Activated naive CD4-positive, alpha-beta T cell treated with anti-CD3 and anti-CD28 coated beads for 36 hours (primary cell): Measurements from ENCODE around the gene KCNIP1. TPM values are rescaled to one million over a fixed set of nuclear protein-coding genes. Genes with fewer than 3 reads are reported as not detected.

Experiments used
- CTCF ChIA-PET: fragments of 350-600 bp; sonication (Branson Sonifier 250); formaldehyde crosslinking; loops from one replicate; lab custom pipeline; 2021; ENCODE audit warnings: antibody characterized with exemption; lab: Charles Lee
- DNase-seq: peaks from one replicate; pipeline ENCODE4 v3.0.0-alpha.2; 2020
- H3K27ac Mint-ChIP-seq: one replicate; pipeline ENCODE4 v1.8.0; 2021; ENCODE audit warnings: mild to moderate bottlenecking, mixed read lengths
- H3K27me3 Mint-ChIP-seq: one replicate; pipeline ENCODE4 v1.8.0; 2021; ENCODE audit warnings: low read depth, mixed read lengths
- H3K36me3 Mint-ChIP-seq: one replicate; pipeline ENCODE4 v1.8.0; 2021; ENCODE audit warnings: low read depth, mixed read lengths
- H3K4me1 Mint-ChIP-seq: one replicate; pipeline ENCODE4 v1.8.0; 2021; ENCODE audit warnings: low read depth, mixed read lengths
- H3K4me3 Mint-ChIP-seq: one replicate; pipeline ENCODE4 v1.8.0; 2021; ENCODE audit warnings: mild to moderate bottlenecking, moderate library complexity, mixed read lengths
- H3K9me3 Mint-ChIP-seq: one replicate; pipeline ENCODE4 v1.8.0; 2021; ENCODE audit warnings: mixed read lengths
- intact Hi-C: fragments of 100-400 bp; cut with micrococcal nuclease; formaldehyde crosslinking; loops from one replicate; pipeline ENCODE4 v1.15.1; 2023
- total RNA-seq, 2 experiments: library from RNA; stranded (reverse); gene quantifications; one replicate each; pipeline ENCODE4 v1.2.3, GENCODE V29; 2021

The KCNIP1 gene
- total RNA-seq, 2 experiments from 2014 or later, result not detected

DNA sequence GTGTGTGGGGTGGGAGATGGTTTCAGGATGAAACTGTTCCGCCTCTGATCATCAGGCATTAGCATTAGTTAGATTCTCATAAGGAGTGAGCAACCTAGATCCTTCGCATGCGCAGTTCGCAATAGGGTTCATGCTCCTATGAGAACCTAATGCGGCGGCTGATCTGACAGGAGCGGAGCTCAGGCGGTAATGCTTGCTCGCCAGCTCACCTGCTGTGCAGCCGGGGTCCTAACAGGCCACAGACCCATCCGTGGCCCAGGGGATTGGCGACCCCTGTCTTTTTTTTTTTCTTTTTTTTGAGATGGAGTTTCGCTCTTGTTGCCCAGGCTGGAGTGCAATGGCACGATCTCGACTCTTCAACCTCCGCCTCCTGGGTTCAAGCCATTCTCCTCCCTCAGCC lies 119.1 kb downstream of the KCNIP1 start:
- H3K27me3 Mint-ChIP-seq, result no peaks in the 10 kb centered on the region
- H3K4me1 Mint-ChIP-seq, result no peaks in the 10 kb centered on the region
- H3K9me3 Mint-ChIP-seq, result no peaks in the 10 kb centered on the region
- intact Hi-C loops, result loop anchor here (1.0 kb wide), 2 partner anchors 19 to 188 kb away; no protein-coding TSS in a partner anchor
- H3K36me3 Mint-ChIP-seq, result no peaks in the 10 kb centered on the region
- no peak overlapping the region for H3K27ac Mint-ChIP-seq
- CTCF ChIA-PET, result interaction anchor here (0.7 to 9.3 kb wide), 5 partner anchors 11 to 190 kb away, joined by 3 to 100 read pairs (median 3); no protein-coding TSS in a partner anchor
- H3K4me3 Mint-ChIP-seq, result no peak overlapping the region
- DNase-seq, result no peak

DNA sequence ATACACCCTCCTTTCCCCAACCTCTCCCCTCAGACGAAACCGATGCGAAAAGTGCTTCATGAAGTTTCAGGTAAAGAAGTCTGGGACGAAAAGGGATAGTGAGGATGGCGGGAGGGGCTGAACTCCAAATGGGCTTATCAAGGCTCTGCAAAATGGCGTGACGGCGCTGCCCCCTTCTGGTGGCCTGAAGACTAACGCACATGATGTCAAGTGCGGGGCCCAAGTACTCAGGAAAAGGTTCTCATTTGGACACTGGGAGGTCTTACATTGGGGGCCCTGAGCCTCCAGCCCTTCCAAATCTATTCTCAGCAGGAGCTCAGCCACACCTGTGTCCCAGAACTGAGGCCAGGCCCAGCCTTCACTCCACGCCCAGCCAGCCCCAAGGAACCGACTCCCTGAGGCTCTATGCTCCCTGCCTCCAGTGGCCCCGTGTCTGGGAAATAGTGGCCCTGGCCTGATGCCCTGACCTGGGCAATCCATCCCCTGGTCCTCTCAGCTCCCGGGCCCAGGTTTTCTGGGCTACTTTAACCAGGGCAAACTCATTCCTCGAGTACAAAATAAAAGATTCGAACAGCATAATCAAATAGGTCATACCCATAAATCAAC lies 119.9 kb downstream of the KCNIP1 start:
- DNase-seq, result peak; percentile 58
- Mint-ChIP-seq H3K4me1 (no peaks in the 10 kb centered on the region), H3K27me3 (no peaks in the 10 kb centered on the region), H3K27ac (no peak overlapping the region), H3K9me3 (no peaks in the 10 kb centered on the region), H3K36me3 (no peaks in the 10 kb centered on the region), H3K4me3 (no peak overlapping the region)
- intact Hi-C loops, result loop anchor here (1.0 kb wide), 2 partner anchors 19 to 188 kb away; no protein-coding TSS in a partner anchor
- CTCF ChIA-PET, result interaction anchor here (0.8 to 9.3 kb wide), 7 partner anchors 10 to 190 kb away, joined by 3 to 100 read pairs (median 4); no protein-coding TSS in a partner anchor

DNA sequence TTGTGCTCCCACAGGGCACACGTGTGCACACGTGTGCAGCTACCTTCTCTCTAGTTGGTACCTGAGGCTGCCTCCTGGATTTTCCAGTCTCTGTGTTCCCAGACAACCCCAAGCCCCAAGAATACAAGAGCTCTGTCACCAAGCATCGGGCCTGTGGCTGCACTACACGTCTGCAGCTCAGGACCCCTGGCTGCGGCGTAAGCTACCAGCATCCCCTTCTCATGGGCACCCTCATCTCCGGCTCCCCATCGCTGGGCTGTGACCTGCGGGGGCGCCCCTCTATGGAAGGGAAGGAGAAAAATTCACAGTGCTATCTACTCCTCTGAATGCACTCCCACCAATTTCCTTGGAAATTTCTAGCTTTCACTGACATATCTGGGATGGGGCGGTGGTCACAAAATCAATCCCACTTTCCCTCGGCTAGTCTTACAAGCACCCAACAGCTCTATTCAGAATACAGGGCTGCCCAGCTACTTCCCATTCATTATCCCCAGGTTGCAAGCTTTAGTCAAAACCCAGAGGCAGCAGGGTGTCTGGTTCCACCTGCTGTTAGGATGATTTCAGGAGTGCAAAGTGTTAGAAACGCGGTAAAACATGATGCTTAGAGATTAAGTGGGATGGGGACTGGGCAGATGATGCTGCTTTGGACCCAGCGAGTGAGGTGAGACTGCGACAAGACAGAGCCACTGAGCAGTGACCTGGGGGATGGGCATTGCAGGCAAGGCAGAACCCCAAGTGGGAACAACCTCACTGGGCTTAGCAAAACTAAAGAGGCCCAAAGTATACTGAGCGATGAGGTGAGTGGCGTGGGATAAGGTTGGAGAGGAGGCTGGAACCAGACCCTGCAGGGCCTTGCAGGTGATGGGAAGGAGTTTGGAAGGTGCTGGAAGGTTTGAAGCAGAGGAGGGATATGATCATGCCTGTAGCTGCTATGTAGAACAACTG lies 121.7 kb downstream of the KCNIP1 start:
- Mint-ChIP-seq H3K36me3 (no peaks in the 10 kb centered on the region), H3K27ac (no peak overlapping the region), H3K4me1 (no peaks in the 10 kb centered on the region), H3K4me3 (no peak overlapping the region), H3K27me3 (no peaks in the 10 kb centered on the region), H3K9me3 (no peaks in the 10 kb centered on the region)
- no peak for DNase-seq
- CTCF ChIA-PET, result interaction anchor here (0.6 to 9.3 kb wide), 9 partner anchors 8 to 1119 kb away, joined by 3 to 100 read pairs (median 4); no protein-coding TSS in a partner anchor
- intact Hi-C loops, result no loop called here

DNA sequence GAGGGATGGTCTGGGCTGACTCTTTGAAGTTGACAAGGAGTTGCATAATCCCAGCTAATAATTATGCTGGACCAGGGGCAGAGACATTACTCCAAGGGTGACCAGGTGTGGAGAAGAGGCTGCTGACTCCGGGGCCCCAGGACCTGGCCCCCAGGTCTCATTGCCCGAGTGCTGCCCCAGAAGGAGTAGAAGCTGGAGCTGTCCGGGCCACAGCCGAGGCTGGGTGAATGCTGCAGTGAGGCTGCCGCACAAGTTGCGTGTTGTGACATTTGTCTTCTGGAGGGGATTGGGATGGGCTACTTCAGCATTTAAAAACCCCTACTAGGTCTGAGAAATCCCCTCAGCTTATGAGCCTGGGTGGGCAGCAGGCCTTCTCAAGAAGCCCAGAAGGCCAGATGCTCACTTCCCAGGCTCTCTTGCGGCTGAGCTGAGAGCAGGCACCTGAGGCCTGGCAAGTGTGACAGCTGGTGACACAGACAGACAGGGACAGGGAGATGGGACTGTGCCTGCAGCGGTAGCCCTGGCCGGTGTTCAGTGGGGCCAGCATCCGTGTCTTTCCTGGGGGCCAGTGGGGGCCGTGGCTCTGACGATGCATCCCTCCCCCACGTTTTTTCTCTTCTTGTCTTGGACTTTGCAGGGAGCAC lies 122.8 kb downstream of the KCNIP1 start:
- Mint-ChIP-seq H3K27ac (no peak overlapping the region), H3K4me3 (no peak overlapping the region), H3K36me3 (no peaks in the 10 kb centered on the region), H3K27me3 (no peaks in the 10 kb centered on the region), H3K4me1 (no peaks in the 10 kb centered on the region), H3K9me3 (no peaks in the 10 kb centered on the region)
- no peak for DNase-seq
- CTCF ChIA-PET, result interaction anchor here (0.7 to 9.3 kb wide), 4 partner anchors 11 to 1120 kb away, joined by 3 to 100 read pairs (median 4); no protein-coding TSS in a partner anchor
- intact Hi-C loops, result no loop called here

DNA sequence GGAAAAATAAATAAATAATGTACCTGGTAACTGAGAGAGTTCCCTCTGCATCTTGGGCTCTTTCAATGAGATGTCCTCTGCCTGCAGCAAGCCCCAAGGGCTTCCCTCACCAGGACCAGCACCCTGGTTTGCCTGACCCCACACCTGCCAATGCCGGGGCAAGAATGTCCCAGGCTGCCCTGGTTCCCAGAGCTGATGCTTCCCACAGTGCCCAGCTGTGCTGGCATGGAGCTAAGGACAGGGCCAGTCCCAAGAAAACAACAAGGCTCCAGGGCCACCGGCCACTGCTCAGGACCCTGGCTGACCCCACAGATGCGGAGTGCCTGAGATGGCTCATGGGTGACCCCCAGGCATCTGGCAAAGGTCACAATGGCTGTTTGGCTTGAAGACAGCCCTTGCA lies 123.5 kb downstream of the KCNIP1 start:
- Mint-ChIP-seq H3K4me1 (no peaks in the 10 kb centered on the region), H3K27me3 (no peaks in the 10 kb centered on the region), H3K9me3 (no peaks in the 10 kb centered on the region), H3K27ac (no peak overlapping the region), H3K36me3 (no peaks in the 10 kb centered on the region), H3K4me3 (no peak overlapping the region)
- CTCF ChIA-PET, result interaction anchor here (1.0 to 9.3 kb wide), 2 partner anchors 25 to 194 kb away, joined by 4 to 100 read pairs; no protein-coding TSS in a partner anchor
- intact Hi-C loops, result no loop called here
- no peak for DNase-seq

DNA sequence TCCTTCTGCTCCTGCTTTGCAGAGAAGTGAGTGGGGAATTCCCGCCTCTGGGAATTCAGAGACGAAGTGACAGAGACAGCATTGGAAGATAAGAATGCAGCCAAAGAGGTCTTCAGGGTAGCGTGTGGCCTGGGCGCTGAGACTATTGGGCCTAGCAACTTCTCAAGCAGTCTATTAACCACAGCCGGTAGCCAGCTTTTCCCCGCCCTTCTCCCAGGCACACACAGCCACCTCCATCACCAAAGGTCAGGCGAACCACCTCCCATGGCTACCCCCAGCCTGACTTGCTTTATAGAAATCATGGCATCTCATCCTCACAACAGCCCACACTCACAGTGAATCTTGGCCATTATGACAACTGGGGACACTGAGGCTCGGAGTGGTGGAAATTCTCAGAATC lies 124.2 kb downstream of the KCNIP1 start:
- Mint-ChIP-seq H3K27me3 (no peaks in the 10 kb centered on the region), H3K9me3 (no peaks in the 10 kb centered on the region), H3K36me3 (no peaks in the 10 kb centered on the region), H3K4me3 (no peak overlapping the region), H3K27ac (no peak overlapping the region), H3K4me1 (peaks cover 2% of the 10 kb centered on the region)
- DNase-seq, result no peak
- intact Hi-C loops, result no loop called here
- CTCF ChIA-PET, result interaction anchor here (1.9 kb wide), 1 partner anchor 193 kb away, joined by 5 read pairs; no protein-coding TSS in a partner anchor

DNA sequence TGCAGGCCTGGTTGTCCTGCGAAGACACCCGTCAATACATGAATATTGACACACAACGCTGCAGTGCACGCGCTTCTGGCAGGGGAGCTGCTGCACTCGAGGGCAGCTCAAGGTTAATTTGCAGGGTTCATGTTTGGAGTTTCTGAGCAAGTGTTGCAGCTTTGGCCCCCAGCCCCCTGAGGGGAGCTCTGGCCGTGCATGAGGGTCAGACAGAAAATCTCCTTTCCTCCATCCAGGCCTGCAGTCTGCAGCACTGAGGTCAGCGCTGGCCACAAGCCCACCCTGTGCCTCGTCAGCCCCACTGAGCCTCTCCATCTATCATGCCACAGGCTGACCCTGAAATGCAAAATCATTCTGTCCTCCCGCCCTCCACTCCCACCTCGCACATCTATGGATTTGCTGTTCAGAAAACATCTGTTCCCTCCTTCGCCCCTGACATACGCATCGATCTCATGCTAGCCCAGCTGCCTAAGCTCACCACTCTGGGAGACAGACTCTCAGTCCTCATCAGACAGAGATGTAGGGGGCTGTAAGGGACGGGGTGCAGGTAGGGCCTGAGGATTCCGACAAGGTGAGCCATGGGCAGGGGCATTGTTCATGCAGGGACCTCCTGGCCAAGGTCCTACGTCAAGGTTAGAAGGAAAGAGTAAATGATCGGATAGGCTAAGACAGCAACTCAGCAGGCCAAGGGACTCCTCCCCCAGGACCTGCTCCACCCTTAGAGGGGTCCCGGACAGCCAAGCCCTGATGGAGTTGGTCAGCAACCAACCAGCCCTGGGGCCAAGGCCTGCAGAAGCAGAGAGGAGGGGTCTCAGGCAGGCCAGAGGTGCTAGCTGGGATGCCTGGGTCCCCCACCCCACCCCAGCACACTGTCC lies 125.1 kb downstream of the KCNIP1 start:
- Mint-ChIP-seq H3K4me3 (no peak overlapping the region), H3K36me3 (no peaks in the 10 kb centered on the region), H3K9me3 (no peaks in the 10 kb centered on the region), H3K4me1 (peaks cover 9% of the 10 kb centered on the region), H3K27me3 (no peaks in the 10 kb centered on the region), H3K27ac (no peak overlapping the region)
- intact Hi-C loops, result no loop called here
- CTCF ChIA-PET, result interaction anchor here (1.9 kb wide), 1 partner anchor 194 kb away, joined by 5 read pairs; no protein-coding TSS in a partner anchor
- no peak for DNase-seq

DNA sequence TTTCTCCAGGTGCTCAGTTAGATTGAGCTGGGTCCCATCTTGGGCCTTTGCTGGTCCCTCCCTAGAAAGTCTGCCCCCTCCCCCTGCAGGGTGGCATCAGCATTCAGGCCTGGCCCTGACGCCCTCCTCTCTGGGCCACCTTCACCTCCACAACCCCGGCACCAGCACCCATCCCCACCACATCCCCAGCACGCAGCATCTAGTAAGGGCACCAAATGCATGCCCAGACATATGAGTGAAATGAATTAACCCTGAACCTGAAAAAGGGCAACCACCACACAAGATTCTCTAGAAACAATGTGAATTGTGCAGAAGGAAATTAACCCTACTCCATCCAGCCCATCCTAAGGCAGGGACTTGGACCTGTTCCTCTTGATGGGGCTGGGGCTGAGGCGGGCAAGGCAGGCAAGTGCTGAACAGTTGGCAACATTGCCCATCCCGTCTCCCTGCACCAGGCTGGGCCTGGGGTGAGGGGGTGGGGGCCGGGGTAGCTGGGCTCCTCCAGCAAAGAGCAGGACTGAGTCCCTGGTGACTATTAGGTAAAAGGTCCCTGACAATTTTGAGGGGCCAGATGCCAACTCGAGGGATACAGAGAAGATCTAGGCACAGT lies 125.9 kb downstream of the KCNIP1 start:
- Mint-ChIP-seq H3K4me3 (no peak overlapping the region), H3K4me1 (peaks cover 16% of the 10 kb centered on the region), H3K27me3 (no peaks in the 10 kb centered on the region), H3K36me3 (no peaks in the 10 kb centered on the region), H3K9me3 (no peaks in the 10 kb centered on the region), H3K27ac (no peak overlapping the region)
- no peak for DNase-seq
- intact Hi-C loops, result loop anchor here (5.0 kb wide), 3 partner anchors 362 to 527 kb away; no protein-coding TSS in a partner anchor
- CTCF ChIA-PET, result interaction anchor here (1.9 kb wide), 1 partner anchor 195 kb away, joined by 5 read pairs; no protein-coding TSS in a partner anchor

DNA sequence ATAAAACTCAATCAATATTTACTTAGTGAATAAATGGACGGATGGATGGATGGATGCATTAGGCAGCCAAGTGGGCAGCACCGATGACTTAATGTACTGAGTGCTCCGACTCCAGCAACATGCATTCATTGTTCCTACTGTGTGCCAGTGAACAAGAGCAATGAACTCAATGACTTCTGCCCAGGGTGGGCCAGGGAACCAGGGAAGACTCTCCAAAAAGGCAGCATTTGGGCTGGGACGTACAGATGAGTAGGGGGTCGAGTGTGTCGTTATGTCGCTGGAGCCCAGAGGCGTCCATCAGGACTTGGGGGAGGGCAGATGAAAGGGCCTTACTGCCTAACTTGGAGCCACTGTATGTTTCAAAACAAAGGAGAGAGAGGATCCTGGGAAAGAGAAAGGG lies 126.4 kb downstream of the KCNIP1 start:
- intact Hi-C loops, result loop anchor here (5.0 kb wide), 3 partner anchors 363 to 528 kb away; no protein-coding TSS in a partner anchor
- CTCF ChIA-PET, result interaction anchor here (1.2 to 6.8 kb wide), 3 partner anchors 197 to 222 kb away, joined by 4 to 110 read pairs (median 6); no protein-coding TSS in a partner anchor
- Mint-ChIP-seq H3K4me1 (peaks cover 16% of the 10 kb centered on the region), H3K9me3 (no peaks in the 10 kb centered on the region), H3K4me3 (no peak overlapping the region), H3K27ac (no peak overlapping the region), H3K27me3 (no peaks in the 10 kb centered on the region), H3K36me3 (no peaks in the 10 kb centered on the region)
- DNase-seq, result no peak

DNA sequence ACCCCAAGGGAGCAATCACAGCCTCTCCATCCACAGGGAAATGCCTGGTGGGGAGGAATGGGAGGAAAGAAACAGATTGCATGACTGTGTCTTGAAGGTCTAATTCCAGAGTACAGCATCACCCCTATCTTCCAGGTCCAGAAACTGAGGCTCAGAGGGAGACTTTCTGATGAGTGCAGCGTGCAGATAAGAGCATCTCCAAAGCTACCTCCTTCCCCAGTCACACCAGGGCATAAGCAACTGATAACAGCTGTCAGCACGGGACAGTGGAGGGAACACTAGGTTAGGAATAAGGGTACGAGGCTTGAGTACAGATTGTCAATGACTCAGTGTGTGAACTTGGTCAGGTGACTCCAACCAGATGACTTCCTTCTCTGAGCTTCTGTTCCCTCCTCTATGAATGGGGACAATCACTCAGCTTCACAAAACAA lies 126.9 kb downstream of the KCNIP1 start:
- H3K4me1 Mint-ChIP-seq, result peaks cover 16% of the 10 kb centered on the region
- DNase-seq, result no peak
- H3K27me3 Mint-ChIP-seq, result no peaks in the 10 kb centered on the region
- H3K4me3 Mint-ChIP-seq, result no peak overlapping the region
- H3K27ac Mint-ChIP-seq, result no peak overlapping the region
- intact Hi-C loops, result loop anchor here (5.0 kb wide), 3 partner anchors 363 to 528 kb away; no protein-coding TSS in a partner anchor
- H3K9me3 Mint-ChIP-seq, result no peaks in the 10 kb centered on the region
- no peaks in the 10 kb centered on the region for H3K36me3 Mint-ChIP-seq
- CTCF ChIA-PET, result interaction anchor here (0.8 to 6.8 kb wide), 6 partner anchors 32 to 223 kb away, joined by 3 to 110 read pairs (median 6); no protein-coding TSS in a partner anchor
